Endodermal cell (in vitro differentiated cells): Measurements from ENCODE around the gene DEFB112. TPM values are rescaled to one million over a fixed set of nuclear protein-coding genes. Genes with fewer than 3 reads are reported as not detected.

Source experiments
- DNase-seq: peaks from one replicate; pipeline ENCODE4 v3.0.0-alpha.2; 2017
- H3K27ac ChIP-seq: 2 replicates; pipeline ENCODE4 v1.5.1; 2013; ENCODE audit warnings: mild to moderate bottlenecking, low read depth, low read length, moderate library complexity
- H3K27me3 ChIP-seq: 2 replicates; pipeline ENCODE4 v1.6.1; 2013; ENCODE audit warnings: mild to moderate bottlenecking, low read length, moderate library complexity; ENCODE audit not compliant: insufficient read depth, control insufficient read depth, poor library complexity, severe bottlenecking
- H3K36me3 ChIP-seq: 2 replicates; pipeline ENCODE4 v1.7.0; 2013; ENCODE audit warnings: mild to moderate bottlenecking, low read length, moderate library complexity; ENCODE audit not compliant: control insufficient read depth, insufficient read depth
- H3K4me1 ChIP-seq: one replicate; pipeline ENCODE4 v1.7.0; 2013; ENCODE audit warnings: low read length; ENCODE audit not compliant: control insufficient read depth, insufficient read depth
- H3K4me3 ChIP-seq: 2 replicates; pipeline ENCODE4 v1.5.1; 2013; ENCODE audit warnings: mild to moderate bottlenecking, low read length, moderate library complexity
- H3K9ac ChIP-seq: 2 replicates; pipeline ENCODE4 v1.6.1; 2013; ENCODE audit warnings: mild to moderate bottlenecking, low read length, moderate library complexity; ENCODE audit not compliant: poor library complexity, severe bottlenecking; ENCODE audit errors: extremely low read depth
- H3K9me3 ChIP-seq: 2 replicates; pipeline ENCODE4 v1.6.1; 2013; ENCODE audit warnings: mild to moderate bottlenecking, low read length, moderate library complexity; ENCODE audit not compliant: control insufficient read depth
- H3K27ac Mint-ChIP-seq: 2 replicates; pipeline ENCODE4 v1.8.0; 2020; ENCODE audit warnings: mixed read lengths
- H3K27me3 Mint-ChIP-seq: 2 replicates; pipeline ENCODE4 v1.8.0; 2021; ENCODE audit warnings: mild to moderate bottlenecking, mixed read lengths; ENCODE audit not compliant: insufficient read depth
- H3K36me3 Mint-ChIP-seq: 2 replicates; pipeline ENCODE4 v1.8.0; 2020; ENCODE audit warnings: low read depth, mixed read lengths
- H3K4me1 Mint-ChIP-seq: 2 replicates; pipeline ENCODE4 v1.8.0; 2020; ENCODE audit warnings: mixed read lengths
- H3K4me3 Mint-ChIP-seq: 2 replicates; pipeline ENCODE4 v1.8.0; 2020; ENCODE audit warnings: mild to moderate bottlenecking, moderate library complexity, mixed read lengths
- H3K9me3 Mint-ChIP-seq: 2 replicates; pipeline ENCODE4 v1.8.0; 2020; ENCODE audit warnings: mild to moderate bottlenecking, mixed read lengths
- WGBS, 2 experiments: methylation state at CpG; one replicate each; pipeline versions ENCODE4 v1.1.5 to v1.1.7; 2013; ENCODE audit warnings: missing lambda C conversion rate in 2 of 2, mixed read lengths in 1 of 2; ENCODE audit not compliant: insufficient coverage in 1 of 2, insufficient read length in 1 of 2; 5-methylcytosine and 5-hydroxymethylcytosine counted together
- total RNA-seq, 2 donors: library from RNA; stranded (reverse); fragmentation: NEBNext Ultra II Directional in 1 of 2; extraction: Animal tissue kit (Norgen Biotek cat#: 25700) in 1 of 2; gene quantifications; 2 replicates in 1 of 2; 3 replicates in 1 of 2; pipeline ENCODE4 v1.2.1, GENCODE V29; 2021
- TF ChIP-seq, protein P1 (sequence below): fragments of 200-600 bp; sonication (generic); conservative IDR thresholded peaks from 2 replicates; pipeline ENCODE4 v1.5.0; 2021; ENCODE audit warnings: antibody characterized with exemption, mild to moderate bottlenecking

DEFB112 gene
- total RNA-seq, 2 donors from 2014 or later = not detected

DNA sequence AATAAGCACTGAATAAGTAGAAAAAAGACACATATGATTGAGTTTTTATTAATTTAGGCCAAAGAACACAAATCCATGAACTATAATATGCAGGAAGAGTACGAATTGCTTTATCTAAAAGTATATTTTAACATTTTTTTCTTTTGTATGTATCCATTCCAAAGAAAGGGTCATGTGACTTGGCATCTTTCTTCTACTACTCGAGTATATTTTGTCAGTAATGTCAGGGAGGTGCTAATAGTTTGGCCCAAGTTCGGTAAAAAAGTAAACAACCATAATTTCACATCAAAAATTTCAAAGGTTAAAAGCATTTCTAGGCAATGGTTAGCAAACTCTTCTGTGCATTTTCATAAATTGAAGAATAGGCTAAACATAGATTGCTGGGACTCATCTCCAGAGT, 46.6 kb downstream of the DEFB112 start:
- Histone ChIP-seq H3K4me1 (no peaks in the 10 kb centered on the region), H3K27ac (no peak overlapping the region), H3K4me3 (no peak overlapping the region), H3K9ac (no peak overlapping the region), H3K27me3 (no peaks in the 10 kb centered on the region), H3K9me3 (no peaks in the 10 kb centered on the region), H3K36me3 (no peaks in the 10 kb centered on the region)
- peaks cover 4% of the 10 kb centered on the region for H3K4me1 Mint-ChIP-seq
- no peak overlapping the region for H3K4me3 Mint-ChIP-seq
- no peaks in the 10 kb centered on the region for H3K36me3 Mint-ChIP-seq
- H3K27ac Mint-ChIP-seq = no peak overlapping the region
- no peaks in the 10 kb centered on the region for H3K27me3 Mint-ChIP-seq
- DNase-seq = no peak
- 96% methylated on average over 2 of the region's 3 CpGs; no CpG with 5 or more reads in 1 of the 2 experiments for WGBS, 2 experiments
- H3K9me3 Mint-ChIP-seq = no peaks in the 10 kb centered on the region
- TF ChIP-seq, protein P1, sequence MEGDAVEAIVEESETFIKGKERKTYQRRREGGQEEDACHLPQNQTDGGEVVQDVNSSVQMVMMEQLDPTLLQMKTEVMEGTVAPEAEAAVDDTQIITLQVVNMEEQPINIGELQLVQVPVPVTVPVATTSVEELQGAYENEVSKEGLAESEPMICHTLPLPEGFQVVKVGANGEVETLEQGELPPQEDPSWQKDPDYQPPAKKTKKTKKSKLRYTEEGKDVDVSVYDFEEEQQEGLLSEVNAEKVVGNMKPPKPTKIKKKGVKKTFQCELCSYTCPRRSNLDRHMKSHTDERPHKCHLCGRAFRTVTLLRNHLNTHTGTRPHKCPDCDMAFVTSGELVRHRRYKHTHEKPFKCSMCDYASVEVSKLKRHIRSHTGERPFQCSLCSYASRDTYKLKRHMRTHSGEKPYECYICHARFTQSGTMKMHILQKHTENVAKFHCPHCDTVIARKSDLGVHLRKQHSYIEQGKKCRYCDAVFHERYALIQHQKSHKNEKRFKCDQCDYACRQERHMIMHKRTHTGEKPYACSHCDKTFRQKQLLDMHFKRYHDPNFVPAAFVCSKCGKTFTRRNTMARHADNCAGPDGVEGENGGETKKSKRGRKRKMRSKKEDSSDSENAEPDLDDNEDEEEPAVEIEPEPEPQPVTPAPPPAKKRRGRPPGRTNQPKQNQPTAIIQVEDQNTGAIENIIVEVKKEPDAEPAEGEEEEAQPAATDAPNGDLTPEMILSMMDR = no peak

DNA sequence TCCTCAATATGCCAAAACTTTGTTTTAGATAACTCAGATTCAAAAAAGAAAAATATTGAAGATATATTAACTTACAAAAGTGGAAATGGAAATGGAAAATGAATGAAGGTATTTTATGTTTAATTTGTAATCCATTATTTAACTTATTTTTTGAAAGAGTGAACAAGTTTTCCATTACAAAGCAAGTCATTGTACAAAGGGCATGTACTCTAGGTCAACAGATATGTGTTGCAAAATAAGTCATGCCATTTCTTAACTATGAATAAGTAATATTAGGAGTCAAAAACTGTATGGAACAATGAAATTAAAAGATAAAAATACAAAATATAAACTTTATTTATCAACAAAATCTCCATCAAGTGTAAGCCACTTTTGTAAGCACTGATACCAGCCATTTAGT, 54.5 kb downstream of the DEFB112 start:
- Histone ChIP-seq H3K36me3 (no peaks in the 10 kb centered on the region), H3K9ac (no peak overlapping the region), H3K9me3 (no peaks in the 10 kb centered on the region), H3K27ac (no peak overlapping the region), H3K27me3 (no peaks in the 10 kb centered on the region), H3K4me3 (no peak overlapping the region), H3K4me1 (no peaks in the 10 kb centered on the region)
- no peaks in the 10 kb centered on the region for H3K4me1 Mint-ChIP-seq
- H3K4me3 Mint-ChIP-seq = no peak overlapping the region
- no peaks in the 10 kb centered on the region for H3K9me3 Mint-ChIP-seq
- H3K27ac Mint-ChIP-seq = no peak overlapping the region
- no peak for DNase-seq
- H3K36me3 Mint-ChIP-seq = no peaks in the 10 kb centered on the region
- TF ChIP-seq, protein P1 = no peak
- H3K27me3 Mint-ChIP-seq = no peaks in the 10 kb centered on the region

Other genes starting within 250 kb of the DEFB112 start
- not detected for gene CRISP1, start 183.4 kb downstream of the DEFB112 start, total RNA-seq
- not detected for gene DEFB114, start 85.8 kb downstream of the DEFB112 start, total RNA-seq
- not detected for gene DEFB113, start 80.3 kb downstream of the DEFB112 start, total RNA-seq
- not detected for gene DEFB110, start 27.9 kb downstream of the DEFB112 start, total RNA-seq